Tibial nerve (tissue), 4 donors: ENCODE measurements around the gene WDR91. TPM values are rescaled to one million over a fixed set of nuclear protein-coding genes. Genes with fewer than 3 reads are reported as not detected.
"Not testable (repeated sequence)": the region's sequence is repeated elsewhere in the genome, so short reads cannot be mapped to it uniquely, and the experiment has no call there.

Experiments
- DNase-seq, 2 donors: peaks; one replicate each; pipeline ENCODE4 v3.0.0-alpha.2; 2019; ENCODE audit warnings: low spot score in 2 of 2
- H3K27ac ChIP-seq, 4 donors: fragments of 200-600 bp; sonication (generic) in 3 of 4; one replicate each; pipeline ENCODE4 v1.5.1; 2017 to 2019; ENCODE audit warnings: mild to moderate bottlenecking in 1 of 4
- H3K27me3 ChIP-seq, 2 donors: fragments of 200-600 bp; sonication (generic) in 1 of 2; one replicate each; pipeline versions ENCODE4 v1.5.1 to v1.6.0; 2017 to 2019
- H3K36me3 ChIP-seq, 3 donors: fragments of 200-600 bp; sonication (generic); one replicate each; pipeline ENCODE4 v1.5.1; 2018 to 2019
- H3K4me1 ChIP-seq, 4 donors: fragments of 200-600 bp; sonication (generic) in 3 of 4; one replicate each; pipeline ENCODE4 v1.5.1; 2017 to 2019
- H3K4me3 ChIP-seq, 4 donors: fragments of 200-600 bp; sonication (generic) in 3 of 4; one replicate each; pipeline ENCODE4 v1.5.1; 2017 to 2019; ENCODE audit warnings: mild to moderate bottlenecking in 1 of 4, moderate library complexity in 1 of 4
- H3K9me3 ChIP-seq, 4 donors: fragments of 200-600 bp; sonication (generic) in 3 of 4; one replicate each; pipeline ENCODE4 v1.5.1; 2017 to 2019
- EP300 ChIP-seq, 2 donors: sonication (generic); formaldehyde crosslinking; IDR thresholded peaks; one replicate each; pipeline ENCODE4 v1.6.1; 2017; ENCODE audit warnings: antibody characterized with exemption in 2 of 2, mild to moderate bottlenecking in 1 of 2
- POLR2A ChIP-seq, 2 donors: fragments of 450-650 bp; IDR thresholded peaks; one replicate each; pipeline ENCODE4 v1.6.1; 2017; ENCODE audit warnings: antibody characterized with exemption in 2 of 2, mild to moderate bottlenecking in 2 of 2, moderate library complexity in 2 of 2
- WGBS, 2 donors: methylation state at CpG; one replicate each; pipeline ENCODE4 v1.1.5; 2018; 5-methylcytosine and 5-hydroxymethylcytosine counted together
- total RNA-seq, 4 donors: library from RNA; depleted of rRNA; stranded (reverse); fragments of >200 nt; gene quantifications; one replicate each; pipeline ENCODE4 v1.1.0, GENCODE V29; 2016
- TF ChIP-seq, protein P1 (sequence below), 5 experiments: fragments of 200-600 bp in 3 of 5; fragments of 450-650 bp in 2 of 5; sonication (generic) in 3 of 5; IDR thresholded peaks; one replicate each; pipeline ENCODE4 v1.5.1; 2016 to 2019; ENCODE audit warnings: antibody characterized with exemption in 5 of 5, mild to moderate bottlenecking in 3 of 5, moderate library complexity in 2 of 5

WDR91 gene
- total RNA-seq, 4 donors from 2014 or later: 20.7 to 82.2 (median 32.6) TPM

DNA sequence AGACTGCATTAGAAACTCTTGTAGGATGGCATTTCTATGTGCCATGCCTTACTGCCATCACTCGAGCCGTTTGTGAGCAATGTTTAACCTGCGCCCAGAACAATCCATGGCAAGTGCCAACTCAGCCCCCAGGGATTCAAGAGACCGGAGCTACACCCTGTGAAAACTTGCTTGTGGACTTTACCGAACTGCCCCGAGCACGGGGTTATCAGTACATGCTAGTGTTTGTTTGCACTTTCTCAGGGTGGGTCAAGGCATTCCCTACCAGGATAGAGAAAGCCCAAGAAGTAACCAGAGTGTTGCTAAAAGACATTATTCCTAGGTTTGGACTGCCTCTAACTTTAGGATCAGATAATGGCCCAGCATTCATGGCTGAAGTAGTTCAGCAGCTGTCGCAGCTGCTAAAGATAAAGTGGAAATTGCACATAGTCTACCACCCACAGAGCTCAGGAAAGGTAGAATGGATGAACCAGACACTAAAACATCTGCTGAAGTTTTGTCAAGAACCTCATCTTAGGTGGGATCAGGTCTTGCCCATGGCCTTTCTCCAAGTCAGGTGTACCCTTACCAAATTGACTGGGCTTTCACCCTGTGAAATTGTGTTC, 31.9 kb downstream of the WDR91 start:
- Histone ChIP-seq H3K9me3 (peaks cover 0 to 47% (median 12%) of the 10 kb centered on the region in 4 donors), H3K4me1 (no peaks in the 10 kb centered on the region), H3K36me3 (peaks cover 0 to 80% (median 0%) of the 10 kb centered on the region in 3 donors), H3K4me3 (no peak overlapping the region), H3K27ac (no peak overlapping the region), H3K27me3 (no peaks in the 10 kb centered on the region)
- TF ChIP-seq, protein P1, sequence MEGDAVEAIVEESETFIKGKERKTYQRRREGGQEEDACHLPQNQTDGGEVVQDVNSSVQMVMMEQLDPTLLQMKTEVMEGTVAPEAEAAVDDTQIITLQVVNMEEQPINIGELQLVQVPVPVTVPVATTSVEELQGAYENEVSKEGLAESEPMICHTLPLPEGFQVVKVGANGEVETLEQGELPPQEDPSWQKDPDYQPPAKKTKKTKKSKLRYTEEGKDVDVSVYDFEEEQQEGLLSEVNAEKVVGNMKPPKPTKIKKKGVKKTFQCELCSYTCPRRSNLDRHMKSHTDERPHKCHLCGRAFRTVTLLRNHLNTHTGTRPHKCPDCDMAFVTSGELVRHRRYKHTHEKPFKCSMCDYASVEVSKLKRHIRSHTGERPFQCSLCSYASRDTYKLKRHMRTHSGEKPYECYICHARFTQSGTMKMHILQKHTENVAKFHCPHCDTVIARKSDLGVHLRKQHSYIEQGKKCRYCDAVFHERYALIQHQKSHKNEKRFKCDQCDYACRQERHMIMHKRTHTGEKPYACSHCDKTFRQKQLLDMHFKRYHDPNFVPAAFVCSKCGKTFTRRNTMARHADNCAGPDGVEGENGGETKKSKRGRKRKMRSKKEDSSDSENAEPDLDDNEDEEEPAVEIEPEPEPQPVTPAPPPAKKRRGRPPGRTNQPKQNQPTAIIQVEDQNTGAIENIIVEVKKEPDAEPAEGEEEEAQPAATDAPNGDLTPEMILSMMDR (IDR thresholded peaks at IDR 0.05): no peak
- TF ChIP-seq POLR2A (IDR thresholded peaks at IDR 0.05) (no peak), EP300 (IDR thresholded peaks at IDR 0.05) (no peak)
- no peak for DNase-seq
- 88 to 95% methylated on average over 8 of the region's 8 CpGs for WGBS, 2 donors

DNA sequence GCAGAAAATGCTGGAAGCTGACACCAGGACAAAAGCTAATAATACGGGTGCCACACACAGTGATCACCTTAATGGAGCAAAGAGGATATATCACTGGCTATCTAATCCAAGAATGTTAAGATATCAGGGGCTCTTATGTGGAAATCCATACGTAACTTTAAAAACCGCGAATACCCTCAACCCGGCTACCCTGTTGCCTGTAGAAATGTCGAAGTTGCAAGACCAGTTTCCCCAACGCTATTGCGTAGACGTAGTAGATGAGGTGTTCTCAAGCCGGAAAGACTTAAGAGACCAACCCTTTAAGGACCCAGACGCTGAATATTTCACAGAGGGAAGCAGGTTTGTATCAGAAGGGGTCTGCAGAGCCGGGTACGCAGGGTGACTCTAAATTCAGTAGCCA, 33.0 kb downstream of the WDR91 start:
- peaks cover 0 to 70% (median 0%) of the 10 kb centered on the region in 3 donors for H3K36me3 ChIP-seq
- no peaks in the 10 kb centered on the region for H3K4me1 ChIP-seq
- 88 to 90% methylated on average over 13 of the region's 13 CpGs for WGBS, 2 donors
- no peak for DNase-seq
- no peaks in the 10 kb centered on the region for H3K27me3 ChIP-seq
- no peak for TF ChIP-seq POLR2A (IDR thresholded peaks at IDR 0.05)
- no peak for TF ChIP-seq EP300 (IDR thresholded peaks at IDR 0.05)
- TF ChIP-seq, protein P1 (IDR thresholded peaks at IDR 0.05): no peak
- H3K9me3 ChIP-seq: peaks cover 0 to 43% (median 12%) of the 10 kb centered on the region in 4 donors
- no peak overlapping the region for H3K27ac ChIP-seq
- H3K4me3 ChIP-seq: no peak overlapping the region

DNA sequence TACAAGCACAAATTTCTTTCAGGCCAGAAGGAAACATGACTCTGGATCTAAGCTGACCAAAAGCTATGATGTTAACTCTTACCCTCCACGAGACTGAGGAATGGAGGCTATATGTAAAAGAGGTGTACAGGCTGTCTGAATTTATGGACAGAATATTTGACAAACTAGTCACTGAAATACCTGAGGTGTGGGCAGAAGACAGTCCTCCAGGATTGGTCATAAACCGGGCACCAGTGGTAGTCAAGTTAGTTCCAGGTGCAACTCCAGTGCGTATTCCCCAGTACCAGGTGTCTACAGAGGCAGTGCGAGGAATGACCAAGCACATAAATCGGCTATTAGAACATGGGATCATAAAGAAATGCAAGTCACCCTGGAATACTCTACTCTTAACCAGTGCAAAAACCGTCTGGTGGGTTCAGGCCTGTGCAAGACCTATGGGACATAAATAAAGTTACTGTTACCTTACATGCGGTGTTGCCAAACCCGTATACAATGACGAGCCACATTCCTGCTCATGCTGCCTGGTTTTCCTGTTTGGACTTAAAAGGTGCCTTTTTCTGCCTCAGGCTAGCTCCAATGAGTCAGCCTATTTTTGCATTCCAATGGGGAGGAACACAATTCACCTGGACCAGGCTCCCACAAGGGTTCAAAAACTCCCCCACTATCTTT, 34.2 kb downstream of the WDR91 start:
- no peak overlapping the region for H3K4me3 ChIP-seq
- peaks cover 0 to 31% (median 10%) of the 10 kb centered on the region in 4 donors for H3K9me3 ChIP-seq
- TF ChIP-seq, protein P1 (IDR thresholded peaks at IDR 0.05): no peak
- TF ChIP-seq EP300 (IDR thresholded peaks at IDR 0.05) (no peak), POLR2A (IDR thresholded peaks at IDR 0.05) (no peak)
- peaks cover 0 to 58% (median 0%) of the 10 kb centered on the region in 3 donors for H3K36me3 ChIP-seq
- WGBS, 2 donors: 90 to 92% methylated on average over 9 of the region's 9 CpGs
- no peaks in the 10 kb centered on the region for H3K4me1 ChIP-seq
- H3K27ac ChIP-seq: no peak overlapping the region
- no peaks in the 10 kb centered on the region for H3K27me3 ChIP-seq
- DNase-seq: no peak

DNA sequence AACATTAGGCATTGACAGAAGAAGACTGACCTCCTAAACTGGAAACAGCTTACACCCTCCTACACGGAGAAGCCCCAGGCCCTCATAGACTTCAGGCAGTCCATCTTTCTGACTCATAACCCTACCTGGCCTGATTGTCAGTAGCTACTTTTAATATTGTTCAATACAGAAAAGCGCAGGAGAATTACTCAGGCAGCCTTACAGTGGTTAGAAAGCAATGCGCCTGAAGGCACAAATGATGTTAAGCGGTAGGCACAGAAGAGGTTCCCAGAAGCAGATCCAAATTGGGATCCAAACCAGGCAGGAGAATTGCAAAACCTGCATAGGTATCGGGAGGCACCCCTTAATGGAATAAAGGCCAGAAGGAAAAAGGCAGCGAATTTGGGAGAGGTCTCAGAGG, 35.4 kb downstream of the WDR91 start:
- peaks cover 0 to 19% (median 3%) of the 10 kb centered on the region in 4 donors for H3K9me3 ChIP-seq
- peaks cover 0 to 45% (median 0%) of the 10 kb centered on the region in 3 donors for H3K36me3 ChIP-seq
- no peaks in the 10 kb centered on the region for H3K27me3 ChIP-seq
- H3K4me1 ChIP-seq: peaks cover 0 to 10% (median 9%) of the 10 kb centered on the region in 4 donors
- WGBS, 2 donors: 89 to 94% methylated on average over 6 of the region's 6 CpGs
- no peak overlapping the region for H3K27ac ChIP-seq
- TF ChIP-seq, protein P1 (IDR thresholded peaks at IDR 0.05): no peak
- TF ChIP-seq EP300 (IDR thresholded peaks at IDR 0.05): no peak
- no peak for TF ChIP-seq POLR2A (IDR thresholded peaks at IDR 0.05)
- no peak for DNase-seq
- H3K4me3 ChIP-seq: no peak overlapping the region

DNA sequence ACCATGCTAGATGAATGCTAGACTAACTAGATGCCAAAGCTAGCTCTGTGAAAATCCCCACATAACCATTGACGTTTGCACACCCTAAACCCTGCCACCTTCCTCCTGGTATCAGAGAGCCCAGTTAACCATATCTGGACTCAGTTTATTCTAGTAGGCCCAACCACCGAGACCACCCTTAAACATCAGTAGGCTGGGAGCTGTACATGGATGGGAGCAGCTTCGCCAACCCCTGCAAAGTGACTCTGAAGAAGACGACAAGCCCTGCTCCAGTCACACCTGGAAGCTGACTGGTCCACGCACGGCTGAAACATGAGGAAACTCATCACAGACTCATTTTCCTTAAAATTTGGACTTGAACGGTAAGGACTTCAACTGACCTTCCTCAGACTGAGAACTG, 36.4 kb downstream of the WDR91 start:
- no peaks in the 10 kb centered on the region for H3K27me3 ChIP-seq
- H3K9me3 ChIP-seq: peaks cover 0 to 9% (median 0%) of the 10 kb centered on the region in 4 donors
- TF ChIP-seq POLR2A (IDR thresholded peaks at IDR 0.05): no peak
- TF ChIP-seq EP300 (IDR thresholded peaks at IDR 0.05): no peak
- WGBS, 2 donors: 89 to 90% methylated on average over 7 of the region's 7 CpGs
- H3K4me1 ChIP-seq: peaks cover 0 to 12% (median 9%) of the 10 kb centered on the region in 4 donors
- H3K36me3 ChIP-seq: peaks cover 0 to 36% (median 0%) of the 10 kb centered on the region in 3 donors
- no peak for DNase-seq
- no peak overlapping the region for H3K27ac ChIP-seq
- no peak overlapping the region for H3K4me3 ChIP-seq

DNA sequence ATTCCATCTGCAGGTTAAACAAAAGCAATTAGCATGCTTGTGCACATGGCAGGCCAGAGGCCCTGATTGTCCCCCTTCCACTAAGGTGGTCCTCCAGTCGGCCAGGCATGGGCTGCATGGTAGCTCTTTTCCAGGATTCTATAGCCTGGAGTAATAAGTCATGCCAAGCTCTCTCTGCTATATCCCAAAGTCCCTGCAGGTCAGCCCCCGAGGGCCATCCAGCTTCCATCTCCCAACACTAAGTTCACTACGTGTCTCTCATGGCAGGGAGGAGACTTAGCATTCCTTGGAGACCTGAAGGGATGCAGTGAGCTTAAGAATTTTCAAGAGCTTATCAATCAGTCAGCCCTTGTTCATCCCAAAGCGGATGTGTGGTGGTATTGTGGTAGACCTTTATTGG, 37.4 kb downstream of the WDR91 start:
- not testable (repeated sequence) for H3K27ac ChIP-seq, H3K27me3 ChIP-seq, H3K9me3 ChIP-seq, H3K4me3 ChIP-seq, DNase-seq
- peaks cover 0 to 25% (median 0%) of the 10 kb centered on the region in 3 donors for H3K36me3 ChIP-seq
- 70 to 85% methylated on average over 4 of the region's 4 CpGs for WGBS, 2 donors
- H3K4me1 ChIP-seq: peaks cover 0 to 21% (median 19%) of the 10 kb centered on the region in 4 donors

DNA sequence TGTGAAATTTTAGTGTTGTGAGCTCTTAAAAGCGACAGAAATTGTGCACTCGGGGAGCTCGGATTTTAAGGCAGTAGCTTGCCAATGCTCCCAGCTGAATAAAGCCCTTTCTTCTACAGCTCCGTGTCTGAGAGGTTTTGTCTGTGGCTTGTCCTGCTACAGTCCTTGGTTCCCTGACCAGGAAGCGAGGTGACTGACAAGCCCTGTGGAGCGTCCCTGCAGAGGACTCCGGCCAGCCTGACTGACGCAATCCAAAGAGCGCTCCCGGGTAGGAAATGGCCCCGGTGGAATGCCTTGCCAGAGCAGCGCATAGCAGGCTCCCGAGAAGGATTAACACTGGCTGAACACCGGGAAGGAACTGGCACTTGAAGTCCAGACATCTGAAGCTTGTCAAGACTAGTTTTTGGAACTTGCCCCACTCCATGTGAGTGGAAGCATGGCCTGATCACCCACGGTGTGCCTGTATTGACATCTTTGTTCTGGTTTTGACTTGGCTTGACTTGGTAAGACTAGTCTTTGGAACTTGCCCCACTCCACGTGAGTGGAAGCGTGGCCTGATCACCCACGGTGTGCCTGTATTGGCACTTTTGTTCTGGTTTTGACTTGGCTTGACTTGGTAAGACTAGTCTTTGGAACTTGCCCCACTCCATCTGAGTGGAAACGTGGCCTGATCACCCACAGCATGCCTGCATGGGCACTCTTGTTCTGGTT, 39.6 kb downstream of the WDR91 start:
- not testable (repeated sequence) for DNase-seq, H3K27me3 ChIP-seq, H3K9me3 ChIP-seq
- 46 to 54% methylated on average over 19 of the region's 19 CpGs for WGBS, 2 donors
- Histone ChIP-seq H3K4me3 (peak overlapping the region in 2 of 4 donors; percentile 69 to 96), H3K27ac (peak overlapping the region; percentile 90 to 99 (median 95)), H3K36me3 (peaks cover 0 to 19% (median 0%) of the 10 kb centered on the region in 3 donors), H3K4me1 (peaks cover 0 to 43% (median 32%) of the 10 kb centered on the region in 4 donors)
